Activated CD4-positive, alpha-beta T cell treated with anti-CD3 and anti-CD28 coated beads, Interleukin-2, amount 50 U/mL, for 4 hours (primary cell): ENCODE results near the gene CTNNBL1.

Experiments used
- DNase-seq, 2 experiments: peaks; one replicate each; pipeline ENCODE4 v3.0.0-alpha.2; 2020

The CTNNBL1 gene

GRCh38 chr20:37742131-37742530 lies 48.3 kb downstream of the CTNNBL1 start:
- no peak for DNase-seq

- no peak for DNase-seq
Measured at GRCh38 chr20:37744347-37744746, 50.5 kb downstream of the CTNNBL1 start.

- no peak for DNase-seq
Measured at GRCh38 chr20:37745553-37745952, 51.7 kb downstream of the CTNNBL1 start.

- DNase-seq, result no peak
Measured at GRCh38 chr20:37748015-37748414, 54.2 kb downstream of the CTNNBL1 start.

- DNase-seq, result no peak
Measured at GRCh38 chr20:37749218-37749617, 55.4 kb downstream of the CTNNBL1 start.

- no peak for DNase-seq
Measured at GRCh38 chr20:37749620-37750403, 56.0 kb downstream of the CTNNBL1 start.

GRCh38 chr20:37755665-37756064 lies 61.8 kb downstream of the CTNNBL1 start:
- DNase-seq, result no peak

GRCh38 chr20:37756234-37756633 lies 62.4 kb downstream of the CTNNBL1 start:
- DNase-seq, result no peak

- no peak for DNase-seq
Measured at GRCh38 chr20:37757550-37757949, 63.7 kb downstream of the CTNNBL1 start.

GRCh38 chr20:37758332-37758731 lies 64.5 kb downstream of the CTNNBL1 start:
- DNase-seq, result no peak

GRCh38 chr20:37759052-37759553 lies 65.3 kb downstream of the CTNNBL1 start:
- DNase-seq, result no peak

- DNase-seq, result no peak
Measured at GRCh38 chr20:37759761-37760209, 66.0 kb downstream of the CTNNBL1 start.

GRCh38 chr20:37760322-37760721 lies 66.5 kb downstream of the CTNNBL1 start:
- no peak for DNase-seq

GRCh38 chr20:37762716-37763485 lies 69.1 kb downstream of the CTNNBL1 start:
- no peak for DNase-seq

- no peak for DNase-seq
Measured at GRCh38 chr20:37764333-37764935, 70.6 kb downstream of the CTNNBL1 start.

GRCh38 chr20:37770908-37771307 lies 77.1 kb downstream of the CTNNBL1 start:
- no peak for DNase-seq

- DNase-seq, result no peak
Measured at GRCh38 chr20:37773291-37773826, 79.5 kb downstream of the CTNNBL1 start.

GRCh38 chr20:37774156-37774555 lies 80.3 kb downstream of the CTNNBL1 start:
- no peak for DNase-seq

GRCh38 chr20:37775200-37775599 lies 81.4 kb downstream of the CTNNBL1 start:
- no peak for DNase-seq

- DNase-seq, result no peak
Measured at GRCh38 chr20:37776049-37776448, 82.2 kb downstream of the CTNNBL1 start.

GRCh38 chr20:37776526-37776925 lies 82.7 kb downstream of the CTNNBL1 start:
- DNase-seq, result no peak

- DNase-seq, result no peak
Measured at GRCh38 chr20:37777012-37777950, 83.5 kb downstream of the CTNNBL1 start.
